MM.1S (cell line): ENCODE measurements around the gene YTHDF1.

Experiments
- CTCF ChIP-seq: fragments of 300-600 bp; sonication (generic); IDR thresholded peaks from 2 replicates; pipeline ENCODE4 v1.5.1; 2016; ENCODE audit warnings: antibody characterized with exemption, low read length, mixed read lengths
- EZH2 ChIP-seq: fragments of 300-600 bp; sonication (generic); optimal IDR thresholded peaks from 2 replicates; pipeline ENCODE3; 2017; ENCODE audit warnings: low read depth, mild to moderate bottlenecking, antibody characterized with exemption, low read length, mixed read lengths
- EZH2phosphoT487 ChIP-seq: fragments of 300-600 bp; sonication (generic); IDR thresholded peaks from 2 replicates; pipeline ENCODE4 v1.6.1; 2018; ENCODE audit warnings: antibody characterized with exemption, low read length

GRCh38 chr20:63176427-63177133 is 39.4 kb downstream of the YTHDF1 start:
- TF ChIP-seq CTCF = no peak
- TF ChIP-seq EZH2 = no peak
- TF ChIP-seq EZH2phosphoT487 = no peak
